NT2/D1 (cell line): ENCODE measurements around the gene DCDC1.
"Not testable (repeated sequence)": the region's sequence is repeated elsewhere in the genome, so short reads cannot be mapped to it uniquely, and the experiment has no call there.

ENCODE experiments used
- YY1 ChIP-seq: IDR thresholded peaks from 2 replicates; pipeline ENCODE4 v1.6.1; 2011; ENCODE audit not compliant: insufficient read length, insufficient read depth
- ZNF274 ChIP-seq: IDR thresholded peaks from 2 replicates; pipeline ENCODE4 v1.6.1; 2011; ENCODE audit warnings: mild to moderate bottlenecking, low read depth, low read length

- TF ChIP-seq YY1, ZNF274: not testable (repeated sequence)
These were observed 96.0 kb downstream of the DCDC1 start for GRCh38 chr11:31273527-31273926.
